HG03354 (cell line): Measurements from ENCODE around the gene LRRTM4.

ENCODE experiments used
- ATAC-seq: cut with Tn5 transposase; IDR thresholded peaks from one replicate; pipeline ENCODE4 v1.9.1; 2021; ENCODE audit warnings: mild to moderate bottlenecking; ENCODE audit not compliant: unreplicated experiment, poor library complexity, severe bottlenecking

The LRRTM4 gene

DNA sequence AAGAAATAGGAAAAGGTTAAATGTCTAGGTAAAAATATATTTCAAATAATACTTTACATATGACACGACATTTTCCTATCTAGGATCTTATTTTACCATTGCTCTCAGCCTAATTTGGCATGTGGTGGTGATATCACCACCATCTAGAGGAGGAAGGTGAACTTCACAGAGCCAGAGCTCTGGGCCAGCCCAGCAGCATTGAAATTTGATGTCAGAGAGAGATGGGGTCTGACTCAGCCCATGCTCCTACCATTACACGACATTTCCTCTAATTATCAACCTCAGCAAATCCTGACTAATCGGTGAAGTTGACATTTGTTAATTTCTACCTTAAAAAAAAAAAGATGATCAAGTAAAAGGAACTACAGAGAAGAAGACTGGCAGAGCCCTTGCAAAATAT, 42.3 kb downstream of the LRRTM4 start:
- ATAC-seq, result no peak

DNA sequence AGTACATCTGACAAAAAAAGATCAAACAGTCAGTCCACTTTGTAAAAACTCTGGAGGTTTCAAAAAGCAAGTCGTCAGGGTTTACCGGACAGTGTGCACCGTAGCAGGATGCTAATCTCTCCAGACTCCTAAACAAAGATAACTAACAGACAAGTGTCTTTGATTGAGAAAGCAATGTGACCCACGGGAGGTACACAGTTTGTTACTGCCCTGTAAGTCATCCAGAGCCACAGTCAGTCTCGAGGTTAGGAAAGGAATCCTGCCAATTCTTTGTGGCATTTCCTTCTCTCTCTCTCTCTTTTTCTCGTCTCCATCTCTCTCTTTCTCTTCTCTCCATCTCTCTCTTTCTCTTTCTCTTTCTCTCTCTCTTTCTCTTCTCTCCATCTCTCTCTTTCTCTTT, 42.8 kb downstream of the LRRTM4 start:
- no peak for ATAC-seq

DNA sequence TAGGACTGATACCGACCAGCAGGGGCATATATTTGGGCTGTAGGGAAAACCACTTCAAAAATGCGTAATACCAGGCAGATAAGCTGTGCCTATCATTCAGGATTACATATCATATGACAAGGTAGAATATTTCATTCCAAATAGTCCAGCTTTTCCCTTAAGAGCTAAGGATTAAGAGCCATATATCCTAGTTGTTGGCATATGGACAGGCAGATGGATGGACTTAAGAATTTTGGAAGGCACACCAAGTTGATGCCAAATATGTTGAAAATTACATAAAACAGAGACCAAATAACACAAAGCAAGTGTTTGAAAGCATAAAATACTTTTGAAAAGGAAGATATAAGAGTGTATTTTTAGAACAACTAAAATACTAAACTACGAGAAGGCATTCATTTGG, 52.1 kb downstream of the LRRTM4 start:
- ATAC-seq, result no peak

DNA sequence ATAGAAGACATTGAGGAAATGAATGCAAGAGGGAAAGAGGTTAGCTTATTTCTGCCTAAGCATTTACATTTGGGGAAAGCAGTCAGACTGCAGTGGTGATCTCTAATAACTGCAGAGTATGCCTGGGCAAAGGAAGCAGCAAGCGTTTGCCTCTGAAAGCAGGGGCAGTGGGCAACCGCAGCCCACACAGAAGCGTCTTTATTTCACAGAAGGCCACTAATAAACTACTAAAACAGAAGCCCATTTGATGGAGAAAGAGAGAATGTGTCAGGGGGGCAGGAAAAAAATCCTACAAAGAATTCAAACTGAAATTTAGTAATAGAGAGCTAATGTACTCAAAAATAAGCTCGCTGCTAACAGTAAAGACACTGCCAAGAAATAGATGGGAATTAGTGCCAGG, 53.1 kb downstream of the LRRTM4 start:
- no peak for ATAC-seq

DNA sequence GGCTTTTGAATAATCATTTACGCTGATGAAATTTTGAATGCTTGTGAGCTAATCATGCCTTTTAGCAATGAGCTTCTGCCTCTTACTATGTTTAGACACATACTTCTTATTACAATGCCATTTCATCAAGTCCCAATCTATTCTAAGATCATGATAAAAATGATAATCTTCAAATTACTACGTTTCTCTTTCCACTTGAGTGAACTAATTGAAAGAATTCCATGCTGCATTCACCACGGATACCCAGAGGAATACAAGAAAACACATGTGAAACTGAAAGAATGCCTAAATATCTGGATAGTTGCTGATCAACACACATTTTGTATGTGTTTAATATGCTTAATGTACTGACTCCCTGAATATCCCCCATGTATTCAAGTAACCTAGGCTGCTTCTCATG, 62.3 kb downstream of the LRRTM4 start:
- no peak for ATAC-seq

DNA sequence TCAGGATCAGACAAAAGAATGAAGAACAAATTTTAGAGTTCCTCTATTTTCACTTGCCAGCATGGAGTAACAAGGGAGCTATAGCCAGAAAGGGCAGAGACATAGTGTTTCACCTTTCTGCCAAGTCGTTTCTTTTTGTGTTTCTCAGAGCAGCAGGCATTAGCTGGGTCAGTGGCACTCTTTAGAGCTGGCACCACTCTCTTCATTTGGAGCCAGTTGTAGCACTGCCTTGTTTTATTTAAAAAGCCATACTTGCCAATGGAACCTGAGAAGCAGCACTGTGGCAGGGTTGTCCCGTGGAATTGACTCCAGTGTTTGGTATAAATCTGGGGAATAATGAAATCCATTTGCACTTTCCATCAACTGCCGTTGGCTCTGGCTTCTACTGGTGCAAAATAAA, 64.0 kb downstream of the LRRTM4 start:
- no peak for ATAC-seq

DNA sequence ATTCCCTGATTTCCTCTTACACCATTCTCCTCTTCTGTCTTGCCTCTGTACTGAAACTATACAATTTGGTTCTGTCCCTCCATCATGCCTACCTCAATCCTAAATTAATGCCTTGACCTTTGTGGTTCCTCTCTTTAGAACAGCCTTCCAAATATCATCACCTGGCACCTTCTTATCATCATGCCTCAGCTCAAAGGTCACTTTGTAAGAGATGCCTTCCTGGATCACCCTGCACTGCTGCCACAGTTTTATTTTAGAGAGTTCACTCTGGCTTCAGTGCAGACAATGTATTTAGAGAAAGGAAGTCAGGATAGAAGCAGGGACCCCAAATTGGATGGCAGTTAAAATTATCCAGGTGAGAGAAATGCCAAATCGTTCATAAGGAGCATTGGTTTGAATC, 64.5 kb downstream of the LRRTM4 start:
- no peak for ATAC-seq

DNA sequence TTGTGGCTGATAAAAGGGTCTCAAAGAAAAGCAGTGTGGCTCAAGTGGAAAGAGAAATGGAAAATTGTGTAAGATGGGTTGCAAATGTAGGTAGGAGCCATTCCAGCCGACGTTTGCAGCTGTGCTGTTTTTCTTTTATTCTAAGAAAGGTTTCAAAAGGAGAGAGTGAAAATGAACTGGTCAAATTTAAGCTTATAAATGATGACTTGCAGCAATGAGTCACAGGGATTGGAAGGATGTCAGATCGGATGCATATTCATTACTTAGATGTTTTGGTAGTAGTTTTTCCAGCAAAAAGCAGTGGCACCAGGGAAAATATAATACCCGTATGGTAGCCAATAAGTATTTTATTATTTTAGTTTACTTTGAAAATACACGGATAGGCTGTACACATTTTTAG, 79.1 kb downstream of the LRRTM4 start:
- no peak for ATAC-seq

DNA sequence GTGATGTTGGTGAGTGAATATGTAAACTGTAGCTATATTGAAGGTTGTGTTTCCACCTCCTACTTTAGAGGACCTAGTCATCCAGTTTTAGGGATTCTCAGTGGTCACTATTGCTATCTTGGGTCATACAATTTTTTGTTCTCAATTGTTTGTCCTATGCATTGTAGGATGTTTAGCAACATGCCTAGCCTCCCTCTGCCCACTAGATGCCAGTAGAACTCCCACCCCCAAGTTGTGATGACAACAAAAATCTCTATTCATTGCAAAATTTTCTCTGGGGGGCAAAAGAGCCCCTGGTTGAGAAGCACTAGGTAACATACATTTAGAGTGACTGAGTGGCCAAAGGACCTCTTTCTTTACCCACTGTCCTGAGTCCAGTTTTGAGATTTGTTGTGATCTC, 87.3 kb downstream of the LRRTM4 start:
- no peak for ATAC-seq

DNA sequence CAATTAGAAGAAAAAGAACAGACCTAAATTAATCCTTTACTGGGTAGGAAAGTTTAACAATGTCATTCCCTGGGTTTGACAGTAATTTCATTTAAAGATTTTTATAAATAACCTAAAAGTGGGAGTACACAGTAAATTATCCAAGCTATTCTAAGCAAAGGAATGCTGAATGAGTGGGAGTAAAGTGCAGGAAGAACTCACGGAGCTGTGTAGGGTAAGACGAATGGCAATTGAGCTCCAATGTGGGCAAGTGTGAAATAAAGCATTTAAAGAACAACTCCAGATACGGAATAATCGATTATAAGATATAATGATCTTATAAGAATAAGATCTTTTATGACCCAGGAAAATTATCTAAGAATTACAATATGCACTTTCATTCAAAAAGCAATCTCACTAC, 93.2 kb downstream of the LRRTM4 start:
- ATAC-seq, result no peak

DNA sequence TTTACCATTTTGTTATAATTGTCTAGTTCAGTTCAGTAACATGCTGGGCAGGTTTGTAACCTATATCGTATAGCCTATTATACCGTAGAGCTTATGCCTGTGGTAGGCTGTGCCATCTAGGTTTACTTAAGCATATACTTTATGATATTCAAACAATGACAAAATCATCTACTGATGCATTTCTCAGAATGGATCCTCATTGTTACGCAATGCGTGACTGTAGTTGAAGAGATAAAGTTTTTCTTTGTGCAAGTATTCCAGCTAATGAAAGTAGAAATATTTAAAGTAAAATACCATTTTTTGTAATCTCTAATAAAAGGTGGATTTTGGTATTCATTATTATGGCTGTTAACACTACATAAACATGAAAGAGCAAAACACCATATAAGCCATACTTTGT, 100.2 kb downstream of the LRRTM4 start:
- ATAC-seq, result no peak

DNA sequence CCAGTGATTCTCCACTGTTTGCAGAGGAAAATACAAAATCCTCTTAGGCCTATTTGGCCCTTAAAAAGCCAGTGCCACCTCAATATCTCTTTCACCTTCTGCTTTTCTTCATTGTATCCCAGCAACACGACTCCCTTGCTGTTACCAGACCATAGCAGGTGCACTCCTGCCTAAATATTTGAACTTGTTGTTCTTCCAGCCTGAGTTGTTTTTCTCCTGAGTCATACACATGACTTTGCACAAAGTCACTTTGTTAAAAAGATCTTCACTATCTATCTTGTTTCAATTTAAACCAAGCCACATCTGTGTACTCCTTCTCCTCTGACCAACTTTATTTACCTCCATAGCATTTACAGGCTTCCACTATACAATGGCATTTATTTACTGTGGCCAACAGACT, 103.6 kb downstream of the LRRTM4 start:
- ATAC-seq, result no peak

DNA sequence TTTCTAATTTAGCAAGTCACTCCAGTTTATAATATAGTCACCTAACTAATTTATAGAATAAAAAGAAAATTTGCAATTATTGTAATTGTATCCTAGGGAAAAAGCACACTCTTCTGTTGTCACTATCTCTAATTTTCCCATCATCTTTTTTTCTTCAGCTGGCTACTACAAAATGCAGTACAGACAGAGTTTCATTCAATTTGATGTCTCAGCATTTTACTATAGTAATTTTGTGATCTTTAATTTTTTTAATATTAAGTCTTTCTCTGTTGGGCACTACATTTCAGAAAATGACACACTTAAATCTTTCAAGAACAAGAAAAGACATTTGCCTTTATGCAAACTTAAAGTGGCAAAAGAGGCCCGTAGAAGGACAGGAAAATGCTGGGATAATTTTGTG, 118.0 kb downstream of the LRRTM4 start:
- no peak for ATAC-seq

DNA sequence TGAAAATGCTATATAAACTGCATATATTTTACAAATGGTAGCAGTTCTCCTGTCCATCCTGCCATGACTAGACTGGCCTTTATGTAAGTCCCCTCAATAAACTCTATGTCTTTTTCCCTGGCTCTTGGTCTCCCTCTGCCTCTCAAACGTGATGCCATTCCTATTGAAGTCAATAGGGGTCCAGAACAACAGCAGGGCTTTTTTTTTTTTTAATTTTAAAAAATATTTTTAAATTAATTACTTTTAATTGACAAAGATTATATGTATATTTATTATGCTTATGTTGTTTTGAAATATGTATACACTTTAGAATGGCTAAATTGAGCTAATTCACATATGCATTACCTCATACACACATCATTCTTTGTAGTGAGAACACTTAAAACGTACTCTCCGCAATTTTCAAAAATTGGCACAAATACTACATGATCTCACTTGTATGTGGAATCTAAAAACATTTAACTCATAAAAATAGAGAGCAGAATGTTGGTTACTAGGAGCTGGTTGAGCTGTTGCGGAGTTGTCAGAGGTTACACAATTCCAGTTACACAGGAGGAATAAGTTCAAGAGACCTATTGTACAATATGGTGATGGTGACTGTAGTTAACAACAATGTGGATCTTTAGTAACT, 123.1 kb downstream of the LRRTM4 start:
- ATAC-seq, result no peak

DNA sequence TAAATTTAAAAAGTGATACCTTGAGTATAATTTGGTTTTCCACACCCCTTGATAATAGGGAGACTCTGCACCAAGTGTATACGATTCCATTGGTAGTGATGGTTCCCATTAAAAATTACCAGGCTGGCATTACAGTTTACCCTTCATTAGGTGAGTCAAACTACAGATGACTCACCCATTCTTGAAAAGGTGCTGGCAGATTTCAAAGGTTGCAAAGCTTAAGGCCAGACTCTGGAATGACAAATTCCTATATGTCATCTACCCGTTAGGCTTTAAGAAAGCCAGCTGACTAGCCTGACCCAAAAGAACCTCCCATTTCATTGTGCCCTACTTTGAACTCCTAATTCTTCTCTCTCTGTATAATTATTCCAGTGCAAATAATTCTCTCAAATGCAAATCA, 124.4 kb downstream of the LRRTM4 start:
- ATAC-seq, result no peak

DNA sequence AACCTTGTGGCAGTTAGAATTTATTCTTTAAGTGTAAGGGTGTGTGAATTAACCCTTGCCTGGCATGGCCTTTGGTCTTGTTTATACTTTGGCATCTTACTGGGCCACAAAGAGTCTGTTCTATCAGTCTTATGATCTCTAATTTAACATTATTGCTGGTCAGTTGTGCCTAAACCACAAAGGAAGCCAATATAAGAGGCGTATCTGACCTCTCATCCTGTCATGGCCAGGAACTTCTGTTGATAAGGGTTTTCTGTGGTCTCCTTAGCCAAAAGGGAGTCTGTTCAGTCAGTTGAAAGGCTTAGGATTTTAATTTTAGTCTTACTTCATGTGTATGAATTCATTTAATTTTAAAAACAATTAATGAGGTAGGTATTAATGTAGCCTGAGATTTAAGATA, 127.2 kb downstream of the LRRTM4 start:
- ATAC-seq, result no peak

DNA sequence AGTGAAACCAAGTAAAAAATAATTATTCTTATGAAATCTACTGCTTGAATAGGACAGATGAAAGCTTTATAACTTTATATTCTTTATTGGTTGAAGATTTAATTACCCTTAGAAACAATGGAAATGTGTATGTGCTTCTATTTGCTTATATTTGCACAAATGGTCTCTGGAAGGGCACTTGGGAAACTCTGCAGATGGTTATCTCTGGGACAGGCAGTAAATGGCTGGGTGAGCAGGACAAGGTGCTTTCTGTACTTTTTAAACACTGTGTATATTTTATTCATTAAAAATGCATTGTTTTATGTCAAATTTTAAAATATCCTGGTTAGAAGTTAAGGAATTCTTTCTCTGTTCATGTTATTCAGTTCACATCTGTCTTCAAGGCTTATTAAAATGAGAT, 131.1 kb downstream of the LRRTM4 start:
- no peak for ATAC-seq

DNA sequence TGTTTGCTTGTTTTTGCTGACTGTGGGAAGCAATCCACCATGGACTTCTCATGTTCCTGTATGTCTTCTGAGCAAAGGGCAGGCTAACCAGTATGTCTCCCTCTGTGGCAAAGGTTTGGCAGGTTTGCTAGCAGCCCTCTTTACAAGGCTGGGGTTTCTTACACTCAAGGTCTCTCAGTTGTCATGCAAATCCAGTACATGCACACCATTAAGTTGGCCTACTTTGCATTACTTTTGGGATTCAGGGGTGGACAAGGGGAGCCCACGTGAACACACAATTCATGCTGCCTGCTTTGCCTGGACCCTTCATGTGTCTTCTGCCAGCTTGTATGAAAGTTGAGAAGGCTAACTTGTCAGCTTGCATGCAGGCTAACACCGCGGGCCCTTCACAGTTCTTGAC, 134.9 kb downstream of the LRRTM4 start:
- no peak for ATAC-seq

DNA sequence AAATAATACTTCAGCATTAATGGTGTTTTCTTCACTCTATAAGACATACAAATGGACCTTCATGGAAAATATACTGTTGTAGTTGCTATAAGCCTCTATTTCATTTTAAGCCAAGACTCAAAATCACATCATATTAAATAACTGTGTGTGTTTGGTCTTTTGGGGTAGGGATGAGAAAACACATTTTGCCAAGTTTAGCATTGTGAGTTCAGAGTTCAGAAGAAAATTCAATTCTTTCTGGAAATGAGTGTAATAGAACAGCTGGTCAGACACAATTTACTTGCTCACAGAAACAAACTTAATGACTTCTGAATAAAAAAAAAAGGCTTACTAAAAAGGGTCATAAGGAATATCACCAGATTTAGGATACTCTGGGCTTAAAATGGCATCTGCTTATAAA, 149.5 kb downstream of the LRRTM4 start:
- no peak for ATAC-seq

DNA sequence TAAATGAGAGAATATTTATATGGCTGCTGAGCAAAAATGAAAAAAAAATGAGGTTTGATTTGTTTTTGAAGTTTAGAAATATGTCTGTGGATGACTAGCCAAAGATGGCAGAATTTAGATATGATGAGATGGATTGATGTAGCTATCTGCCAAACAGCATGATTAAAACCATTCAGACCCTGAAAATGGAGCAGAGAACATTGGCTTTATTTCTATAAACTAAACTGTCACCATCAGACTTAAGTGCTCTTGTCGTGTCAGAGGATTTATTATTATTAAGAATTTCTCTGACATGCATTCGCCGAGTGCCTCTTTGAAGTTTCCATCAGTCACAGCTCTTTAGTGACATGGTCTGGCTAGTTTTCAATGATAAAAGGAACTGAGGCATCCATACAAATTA, 151.7 kb downstream of the LRRTM4 start:
- no peak for ATAC-seq

DNA sequence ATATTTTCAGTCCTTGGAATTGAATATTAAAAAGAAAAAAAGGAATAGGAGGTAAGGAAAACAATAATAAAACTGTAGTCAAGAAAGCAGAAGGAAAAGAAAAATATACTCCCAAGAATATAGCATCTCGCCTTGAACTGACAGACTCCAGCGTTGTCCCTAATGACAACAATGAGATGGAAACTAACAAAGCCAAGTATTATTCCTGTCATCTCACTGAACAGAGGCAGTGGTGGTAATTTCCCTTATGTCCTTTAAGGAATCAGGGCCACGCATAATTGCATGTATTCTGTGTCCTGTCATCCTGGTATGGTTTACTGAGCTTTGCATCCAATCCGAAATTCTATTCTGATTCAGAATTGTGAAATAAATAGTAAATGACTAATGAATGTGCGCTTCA, 158.9 kb downstream of the LRRTM4 start:
- ATAC-seq, result no peak

DNA sequence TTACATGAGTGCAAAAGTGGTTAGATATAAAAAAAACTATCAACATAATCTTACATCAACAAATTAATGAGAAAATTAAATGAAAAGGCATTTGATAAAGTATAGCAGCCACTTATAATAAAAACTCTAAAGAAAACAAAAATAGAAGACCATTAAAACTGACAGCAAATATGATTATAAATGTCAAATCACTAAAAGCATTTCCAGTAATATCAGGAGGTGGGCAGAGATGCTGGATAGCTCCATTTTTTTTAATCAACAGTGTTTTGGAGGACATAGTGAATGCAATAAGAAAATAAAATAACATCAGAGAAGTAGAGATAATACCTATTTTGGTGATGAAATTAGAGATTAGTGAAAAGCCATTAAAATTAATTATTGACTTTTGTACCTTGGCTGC, 173.4 kb downstream of the LRRTM4 start:
- ATAC-seq, result no peak

DNA sequence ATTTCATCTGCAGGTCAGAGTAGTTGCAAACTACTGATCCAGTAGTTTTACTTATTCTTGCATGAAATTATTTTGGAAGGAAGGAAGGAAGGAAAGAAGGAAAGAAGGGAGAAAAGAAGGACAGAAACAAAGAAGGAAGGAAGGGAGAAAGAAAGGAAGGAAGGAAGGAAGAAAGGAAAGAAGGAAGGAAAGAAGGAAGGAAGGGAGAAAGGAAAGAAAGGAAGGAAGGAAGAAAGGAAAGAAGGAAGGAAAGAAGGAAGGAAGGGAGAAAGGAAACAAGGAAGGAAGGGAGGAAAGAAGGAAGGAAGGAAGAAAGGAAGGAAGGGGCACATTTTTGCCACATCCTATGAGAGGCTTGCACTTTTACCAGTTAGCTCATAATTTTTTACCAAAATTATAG, 186.2 kb downstream of the LRRTM4 start:
- no peak for ATAC-seq
